GM18907 (cell line): ENCODE measurements around the gene OR10Z1.

Experiments used
- ATAC-seq: cut with Tn5 transposase; IDR thresholded peaks from one replicate; pipeline ENCODE4 v1.9.1; 2021; ENCODE audit warnings: mild to moderate bottlenecking, moderate library complexity; ENCODE audit not compliant: unreplicated experiment

OR10Z1 gene

GRCh38 chr1:158604968-158605367 lies at the start of gene OR10Z1:
Gene OR10Z1, plus strand, starts transcription at chr1:158605268. Its CDS starts 1,171 bp downstream, at chr1:158606439.
- ATAC-seq: no peak

- ATAC-seq: no peak
These were observed 45.4 kb upstream of the OR10Z1 start for GRCh38 chr1:158559696-158560095.

GRCh38 chr1:158563853-158564252 lies 41.2 kb upstream of the OR10Z1 start:
- ATAC-seq: no peak

GRCh38 chr1:158564608-158565007 lies 40.5 kb upstream of the OR10Z1 start:
- no peak for ATAC-seq

GRCh38 chr1:158570480-158570879 lies 34.6 kb upstream of the OR10Z1 start, which contains the start of gene OR6P1:
Gene OR6P1, minus strand, starts transcription at chr1:158570580. Its CDS starts 6,976 bp downstream, at chr1:158563604.
- ATAC-seq: no peak

- no peak for ATAC-seq
These were observed 32.8 kb upstream of the OR10Z1 start for GRCh38 chr1:158572226-158572625.

- no peak for ATAC-seq
These were observed 27.5 kb upstream of the OR10Z1 start for GRCh38 chr1:158577561-158577960.

- no peak for ATAC-seq
These were observed 25.3 kb upstream of the OR10Z1 start, which contains the start of gene OR10X1 for GRCh38 chr1:158579733-158580132. Gene OR10X1, minus strand, starts transcription at chr1:158579899. Its CDS starts 0 bp downstream, at chr1:158579899.

- ATAC-seq: no peak
These were observed 21.1 kb upstream of the OR10Z1 start for GRCh38 chr1:158583962-158584361.

- ATAC-seq: no peak
These were observed 18.1 kb upstream of the OR10Z1 start for GRCh38 chr1:158586942-158587341.

GRCh38 chr1:158600735-158601134 lies 4.3 kb upstream of the OR10Z1 start:
- ATAC-seq: no peak

GRCh38 chr1:158607296-158607695 lies 2.2 kb downstream of the OR10Z1 start:
- no peak for ATAC-seq

- no peak for ATAC-seq
These were observed 6.8 kb downstream of the OR10Z1 start for GRCh38 chr1:158611916-158612315.

- no peak for ATAC-seq
These were observed 8.7 kb downstream of the OR10Z1 start for GRCh38 chr1:158613764-158614163.

- ATAC-seq: no peak
These were observed 33.1 kb downstream of the OR10Z1 start for GRCh38 chr1:158638146-158638545.

GRCh38 chr1:158638904-158639303 lies 33.8 kb downstream of the OR10Z1 start:
- ATAC-seq: no peak

GRCh38 chr1:158644449-158644848 lies 39.4 kb downstream of the OR10Z1 start:
- ATAC-seq: no peak

- no peak for ATAC-seq
These were observed 41.4 kb downstream of the OR10Z1 start for GRCh38 chr1:158646465-158646864.

- ATAC-seq: no peak
These were observed 44.0 kb downstream of the OR10Z1 start for GRCh38 chr1:158649052-158649451.

GRCh38 chr1:158652721-158653334 lies 47.8 kb downstream of the OR10Z1 start:
- ATAC-seq: no peak

GRCh38 chr1:158654086-158654485 lies 49.0 kb downstream of the OR10Z1 start:
- ATAC-seq: no peak

- ATAC-seq: no peak
These were observed 49.5 kb downstream of the OR10Z1 start for GRCh38 chr1:158654571-158654970.
